PC-9 (cell line): ENCODE measurements around the gene HOXA4.

ENCODE experiments used
- EZH2 ChIP-seq: fragments of 200-600 bp; sonication (generic); IDR thresholded peaks from 2 replicates; pipeline ENCODE4 v1.8.0; 2017; ENCODE audit warnings: antibody characterized with exemption, low read depth
- TF ChIP-seq, protein P1 (sequence below): fragments of 200-600 bp; sonication (generic); conservative IDR thresholded peaks from 2 replicates; pipeline ENCODE4 v1.6.1; 2017; ENCODE audit warnings: mixed run types, antibody characterized with exemption, mild to moderate bottlenecking, moderate library complexity

DNA sequence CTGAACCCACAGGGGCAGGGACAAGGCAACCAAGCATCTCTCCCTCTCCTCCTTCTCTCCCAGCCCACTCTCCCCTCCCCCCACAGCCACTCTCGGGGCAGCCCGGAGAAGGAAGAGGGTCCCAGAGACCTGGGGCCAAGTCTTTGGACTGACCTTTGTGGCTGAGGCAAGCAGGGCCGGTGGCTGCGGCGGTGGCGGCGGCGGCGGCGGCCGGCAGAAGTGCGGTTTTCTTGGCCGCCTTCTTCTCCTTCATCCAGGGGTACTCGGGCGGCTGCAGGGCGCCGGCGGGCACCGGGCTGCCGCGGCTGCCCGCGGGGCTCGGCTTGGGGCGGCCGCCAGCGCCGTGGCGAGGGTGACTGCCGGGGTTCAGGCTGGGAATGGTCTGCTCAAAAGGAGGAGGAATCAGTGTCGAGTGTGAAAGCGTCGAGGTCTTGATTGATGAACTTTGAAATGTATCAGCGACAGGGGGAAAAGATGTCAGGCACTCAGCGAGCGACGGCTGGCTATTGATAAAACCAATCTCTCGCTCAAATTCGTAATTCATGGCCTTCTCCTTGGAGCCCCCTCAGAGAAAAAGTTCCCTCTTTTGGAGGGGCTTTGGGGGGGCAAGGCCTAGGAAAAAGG is 28.5 kb downstream of the HOXA4 start:
- TF ChIP-seq, protein P1, sequence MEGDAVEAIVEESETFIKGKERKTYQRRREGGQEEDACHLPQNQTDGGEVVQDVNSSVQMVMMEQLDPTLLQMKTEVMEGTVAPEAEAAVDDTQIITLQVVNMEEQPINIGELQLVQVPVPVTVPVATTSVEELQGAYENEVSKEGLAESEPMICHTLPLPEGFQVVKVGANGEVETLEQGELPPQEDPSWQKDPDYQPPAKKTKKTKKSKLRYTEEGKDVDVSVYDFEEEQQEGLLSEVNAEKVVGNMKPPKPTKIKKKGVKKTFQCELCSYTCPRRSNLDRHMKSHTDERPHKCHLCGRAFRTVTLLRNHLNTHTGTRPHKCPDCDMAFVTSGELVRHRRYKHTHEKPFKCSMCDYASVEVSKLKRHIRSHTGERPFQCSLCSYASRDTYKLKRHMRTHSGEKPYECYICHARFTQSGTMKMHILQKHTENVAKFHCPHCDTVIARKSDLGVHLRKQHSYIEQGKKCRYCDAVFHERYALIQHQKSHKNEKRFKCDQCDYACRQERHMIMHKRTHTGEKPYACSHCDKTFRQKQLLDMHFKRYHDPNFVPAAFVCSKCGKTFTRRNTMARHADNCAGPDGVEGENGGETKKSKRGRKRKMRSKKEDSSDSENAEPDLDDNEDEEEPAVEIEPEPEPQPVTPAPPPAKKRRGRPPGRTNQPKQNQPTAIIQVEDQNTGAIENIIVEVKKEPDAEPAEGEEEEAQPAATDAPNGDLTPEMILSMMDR = no peak
- TF ChIP-seq EZH2 = no peak
